ENCODE results near the gene CSH2. TPM values are rescaled to one million over a fixed set of nuclear protein-coding genes. Genes with fewer than 3 reads are reported as not detected.
"Not testable (repeated sequence)": the region's sequence is repeated elsewhere in the genome, so short reads cannot be mapped to it uniquely, and the experiment has no call there.

The CSH2 gene
- total RNA-seq, 4 donors from 2014 or later, result not detected

GRCh38 chr17:63859257-63859656 lies 14.2 kb downstream of the CSH2 start:
- no peak for TF ChIP-seq CTCF (IDR thresholded peaks at IDR 0.05)
- ATAC-seq (ENCODE audit: low FRiP score) (no peak), DNase-seq (ENCODE audit: low spot score) (no peak)

GRCh38 chr17:63856425-63856824 lies 17.1 kb downstream of the CSH2 start:
- not testable (repeated sequence) for ATAC-seq (ENCODE audit: low FRiP score); DNase-seq (ENCODE audit: low spot score)

GRCh38 chr17:63855185-63855584 lies 18.3 kb downstream of the CSH2 start:
- DNase-seq (ENCODE audit: low spot score) (no peak), ATAC-seq (ENCODE audit: low FRiP score) (no peak)
- no peak for TF ChIP-seq CTCF (IDR thresholded peaks at IDR 0.05)

GRCh38 chr17:63854709-63855108 lies 18.8 kb downstream of the CSH2 start:
- no peak for TF ChIP-seq CTCF (IDR thresholded peaks at IDR 0.05)
- ATAC-seq (ENCODE audit: low FRiP score) (no peak), DNase-seq (ENCODE audit: low spot score) (no peak)

- no peak for DNase-seq (ENCODE audit: low spot score)
- no peak for TF ChIP-seq CTCF (IDR thresholded peaks at IDR 0.05)
- ATAC-seq (ENCODE audit: low FRiP score), result no peak
Observed at GRCh38 chr17:63853260-63853659, 20.2 kb downstream of the CSH2 start.

- no peak for TF ChIP-seq CTCF (IDR thresholded peaks at IDR 0.05)
- ATAC-seq (ENCODE audit: low FRiP score), result no peak
- DNase-seq (ENCODE audit: low spot score), result no peak
Observed at GRCh38 chr17:63850401-63850800, 23.1 kb downstream of the CSH2 start.

GRCh38 chr17:63848834-63849689 lies 24.4 kb downstream of the CSH2 start:
- peak; percentile 91 for DNase-seq (ENCODE audit: low spot score)
- ATAC-seq (ENCODE audit: low FRiP score), result peak; percentile 91
- peak in 1 of 3 donors; percentile 23 for TF ChIP-seq CTCF (IDR thresholded peaks at IDR 0.05)
